ENCODE results near the gene PAQR9.

DNA sequence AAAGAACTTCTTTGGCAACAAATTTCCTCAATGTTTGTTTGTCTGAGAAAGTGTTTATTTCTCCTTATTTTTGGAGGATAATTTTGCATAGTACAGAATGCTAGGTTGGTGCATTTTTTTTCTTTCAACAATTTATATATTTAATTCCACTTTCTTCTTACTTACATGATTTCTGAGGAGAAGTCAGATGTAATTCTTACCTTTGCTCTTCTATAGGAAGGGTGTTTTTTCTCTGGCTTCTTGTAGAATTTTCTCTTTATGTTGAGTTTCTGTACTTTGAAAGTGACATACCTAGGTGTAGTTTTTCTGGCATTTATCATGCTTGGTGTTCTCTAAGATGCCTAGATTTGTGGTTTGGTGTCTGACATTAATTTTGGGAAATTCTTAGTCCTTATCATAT, 39.8 kb downstream of the PAQR9 start:
- no peak for TF ChIP-seq EZH2 (IDR thresholded peaks at IDR 0.05; ENCODE audit: borderline replicate concordance, low read length)
- TF ChIP-seq, protein P1, sequence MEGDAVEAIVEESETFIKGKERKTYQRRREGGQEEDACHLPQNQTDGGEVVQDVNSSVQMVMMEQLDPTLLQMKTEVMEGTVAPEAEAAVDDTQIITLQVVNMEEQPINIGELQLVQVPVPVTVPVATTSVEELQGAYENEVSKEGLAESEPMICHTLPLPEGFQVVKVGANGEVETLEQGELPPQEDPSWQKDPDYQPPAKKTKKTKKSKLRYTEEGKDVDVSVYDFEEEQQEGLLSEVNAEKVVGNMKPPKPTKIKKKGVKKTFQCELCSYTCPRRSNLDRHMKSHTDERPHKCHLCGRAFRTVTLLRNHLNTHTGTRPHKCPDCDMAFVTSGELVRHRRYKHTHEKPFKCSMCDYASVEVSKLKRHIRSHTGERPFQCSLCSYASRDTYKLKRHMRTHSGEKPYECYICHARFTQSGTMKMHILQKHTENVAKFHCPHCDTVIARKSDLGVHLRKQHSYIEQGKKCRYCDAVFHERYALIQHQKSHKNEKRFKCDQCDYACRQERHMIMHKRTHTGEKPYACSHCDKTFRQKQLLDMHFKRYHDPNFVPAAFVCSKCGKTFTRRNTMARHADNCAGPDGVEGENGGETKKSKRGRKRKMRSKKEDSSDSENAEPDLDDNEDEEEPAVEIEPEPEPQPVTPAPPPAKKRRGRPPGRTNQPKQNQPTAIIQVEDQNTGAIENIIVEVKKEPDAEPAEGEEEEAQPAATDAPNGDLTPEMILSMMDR (conservative IDR thresholded peaks at IDR 0.05 in 1 of 2, IDR thresholded peaks at IDR 0.05 in 1 of 2; ENCODE audit: extremely low read depth in 1 of 2, insufficient read depth in 1 of 2, low read depth in 1 of 2, low read length in 2 of 2): no peak

All from mammary epithelial cell (primary cell).